HG03196 (cell line): ENCODE data around the gene PET117.
"Not testable (repeated sequence)": the region's sequence is repeated elsewhere in the genome, so short reads cannot be mapped to it uniquely, and the experiment has no call there.

Experiments used
- ATAC-seq: cut with Tn5 transposase; IDR thresholded peaks from one replicate; pipeline ENCODE4 v1.9.1; 2021; ENCODE audit not compliant: unreplicated experiment

Gene PET117, protein sequence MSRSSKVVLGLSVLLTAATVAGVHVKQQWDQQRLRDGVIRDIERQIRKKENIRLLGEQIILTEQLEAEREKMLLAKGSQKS

DNA sequence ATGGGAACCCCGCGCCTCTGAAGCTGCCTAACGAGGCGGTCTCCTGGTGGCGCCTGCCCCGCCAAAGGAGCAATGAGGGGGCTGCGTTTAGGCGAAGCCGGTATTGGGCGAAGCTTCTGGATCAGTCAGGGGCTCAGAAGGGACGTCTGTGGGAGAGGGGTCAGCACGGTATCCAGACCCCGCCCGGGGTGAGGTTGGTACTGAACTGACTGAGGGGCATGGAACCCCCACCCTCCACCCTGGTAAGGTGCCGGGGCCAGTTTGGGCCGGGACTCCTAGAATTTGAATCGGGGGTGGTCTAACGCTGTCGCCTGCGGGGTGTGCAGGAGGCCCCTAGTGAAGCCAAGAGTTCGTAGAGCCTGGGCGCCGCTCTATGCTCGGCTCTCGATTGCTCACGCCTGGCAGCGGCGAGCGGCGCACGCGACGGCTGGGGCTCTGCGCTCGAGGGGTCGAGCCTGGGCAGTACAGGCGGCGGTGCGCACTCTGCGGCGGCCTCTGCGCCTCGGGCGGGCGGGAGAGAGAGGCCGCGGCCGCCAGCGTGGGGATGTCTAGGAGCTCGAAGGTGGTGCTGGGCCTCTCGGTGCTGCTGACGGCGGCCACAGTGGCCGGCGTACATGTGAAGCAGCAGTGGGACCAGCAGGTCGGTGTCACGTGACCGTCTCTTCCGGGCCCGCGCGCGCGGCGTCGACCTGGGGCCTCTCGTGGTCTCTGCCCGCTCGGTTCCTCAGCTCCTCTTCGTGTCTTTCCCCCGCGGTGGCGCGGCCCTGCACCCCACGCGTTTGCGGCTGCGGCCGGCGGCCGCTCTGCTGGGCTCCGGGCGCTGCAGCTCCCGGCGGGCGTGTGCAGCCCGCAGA lies at the start of gene PET117, which contains the start of gene KAT14:
TSS of gene PET117 (plus strand) at position 452 of the 854 bp plus-strand sequence. CDS start at position 545, 93 bp downstream.
TSS of gene KAT14 (plus strand) at position 452 of the 854 bp plus-strand sequence. CDS start 4,798 bp downstream, outside the sequence.
- peak; percentile 86 for ATAC-seq

DNA sequence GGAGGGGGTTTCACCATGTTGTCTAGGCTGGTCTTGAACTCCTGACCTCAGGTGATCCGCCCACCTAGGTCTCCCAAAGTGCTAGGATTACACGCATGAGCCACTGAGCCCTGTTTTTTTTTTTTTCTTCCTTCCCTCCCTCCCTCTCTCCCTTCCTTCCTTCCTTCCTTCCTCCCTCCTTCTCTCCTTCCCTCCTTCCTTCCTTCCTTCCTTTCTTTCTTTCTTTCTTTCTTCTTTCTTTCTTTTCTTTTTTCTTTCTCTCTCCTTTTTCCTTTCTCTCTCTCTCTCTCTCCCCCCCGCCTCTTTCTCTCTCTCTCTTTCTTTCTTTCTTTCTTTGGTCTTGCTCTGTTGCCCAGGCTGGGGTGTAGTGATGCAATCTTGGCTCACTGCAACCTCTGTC lies 49.4 kb upstream of the PET117 start:
- ATAC-seq, result not testable (repeated sequence)

DNA sequence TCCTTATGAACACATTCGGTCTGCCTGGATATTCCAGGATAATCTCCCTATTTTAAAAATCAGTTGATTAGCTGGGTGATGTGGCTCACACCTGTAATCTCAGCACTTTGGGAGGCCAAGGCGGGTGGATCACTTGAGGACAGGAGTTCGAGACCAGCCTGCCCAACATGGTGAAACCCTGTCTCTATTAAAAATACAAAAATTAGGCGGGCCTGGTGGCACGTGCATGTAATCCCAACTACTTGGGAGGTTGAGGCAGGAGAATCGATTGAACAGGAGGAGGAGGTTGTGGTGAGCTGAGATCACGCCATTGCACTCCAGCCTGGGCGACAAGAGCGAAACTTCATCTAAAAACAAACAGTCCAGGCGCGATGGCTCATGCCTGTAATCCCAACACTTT lies 48.8 kb upstream of the PET117 start:
- ATAC-seq, result not testable (repeated sequence)

DNA sequence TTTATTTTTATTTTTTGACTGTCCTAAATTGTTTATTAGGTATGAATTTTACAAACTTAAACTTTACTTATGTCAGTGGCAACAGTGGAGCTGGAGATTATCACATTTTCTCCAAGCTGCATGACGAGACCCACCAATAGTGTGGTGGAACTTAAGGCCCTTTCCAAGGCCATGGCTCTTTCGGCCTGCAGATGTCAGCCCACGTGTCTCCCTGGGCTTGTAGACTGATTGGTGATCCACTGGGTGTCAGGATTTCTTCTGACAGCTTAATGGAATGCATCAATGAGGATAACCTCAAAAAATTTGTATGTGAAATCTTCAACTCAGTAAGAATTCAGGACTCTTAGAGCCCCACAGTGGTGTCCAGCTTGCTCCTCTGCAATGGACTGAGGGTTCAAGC lies 47.6 kb upstream of the PET117 start:
- ATAC-seq, result no peak

DNA sequence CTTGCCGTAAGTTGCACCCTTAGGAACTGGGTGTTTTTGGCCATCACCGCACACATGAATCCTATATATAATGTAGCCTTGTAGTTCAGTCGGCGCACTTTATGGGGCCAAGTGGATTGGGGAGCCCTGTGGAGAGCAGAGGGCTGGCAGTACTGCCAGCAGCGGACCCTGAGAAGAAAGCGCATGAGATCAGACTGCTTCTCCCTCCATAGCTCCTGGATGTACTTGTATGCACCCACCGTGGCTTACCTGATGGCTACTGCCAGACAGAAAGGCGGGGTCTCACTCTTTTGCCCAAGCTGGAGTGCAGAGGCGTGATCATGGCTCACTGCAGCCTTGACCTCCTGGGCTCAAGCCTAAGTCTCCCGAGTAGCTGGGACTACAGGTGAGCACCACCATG lies 47.2 kb upstream of the PET117 start:
- ATAC-seq, result no peak

DNA sequence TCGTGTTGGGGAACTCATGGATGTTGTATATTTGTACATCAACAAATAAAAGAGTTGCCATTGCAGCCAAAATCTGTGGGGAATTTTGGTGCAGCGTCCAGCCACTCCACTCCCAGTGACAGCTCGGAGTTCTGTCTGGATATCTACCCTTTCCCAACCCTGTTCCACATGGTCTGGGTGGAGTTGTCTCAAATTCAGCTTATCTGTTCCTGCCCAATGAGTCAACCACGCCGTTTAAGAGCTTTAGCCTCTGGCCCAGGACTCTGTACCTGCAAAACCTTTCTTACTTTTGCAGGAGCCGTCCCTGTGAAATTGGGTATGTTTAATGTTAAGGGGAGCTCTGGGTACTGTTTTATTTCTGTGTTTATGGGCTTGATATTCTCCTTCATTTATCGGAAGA lies 46.0 kb upstream of the PET117 start:
- no peak for ATAC-seq

DNA sequence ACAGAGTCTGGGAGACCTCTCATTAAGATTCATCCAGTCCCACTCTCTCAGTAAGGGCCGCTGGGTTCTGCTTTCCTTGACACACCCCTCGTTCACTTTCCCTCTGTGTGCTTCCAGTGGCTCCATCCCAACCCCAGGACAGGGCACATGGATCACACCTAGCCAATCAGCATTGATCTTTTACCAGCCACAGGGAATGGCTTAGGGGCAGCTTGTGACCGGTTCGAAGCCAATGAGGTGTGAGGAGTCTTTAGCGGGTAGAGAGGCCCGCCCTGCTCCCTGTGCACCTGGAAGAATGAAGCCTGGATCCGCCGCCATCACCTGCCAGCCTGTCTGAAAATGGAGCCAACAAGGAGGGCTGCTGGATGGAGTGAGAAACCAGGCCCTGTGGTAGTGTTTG lies 44.8 kb upstream of the PET117 start:
- no peak for ATAC-seq

DNA sequence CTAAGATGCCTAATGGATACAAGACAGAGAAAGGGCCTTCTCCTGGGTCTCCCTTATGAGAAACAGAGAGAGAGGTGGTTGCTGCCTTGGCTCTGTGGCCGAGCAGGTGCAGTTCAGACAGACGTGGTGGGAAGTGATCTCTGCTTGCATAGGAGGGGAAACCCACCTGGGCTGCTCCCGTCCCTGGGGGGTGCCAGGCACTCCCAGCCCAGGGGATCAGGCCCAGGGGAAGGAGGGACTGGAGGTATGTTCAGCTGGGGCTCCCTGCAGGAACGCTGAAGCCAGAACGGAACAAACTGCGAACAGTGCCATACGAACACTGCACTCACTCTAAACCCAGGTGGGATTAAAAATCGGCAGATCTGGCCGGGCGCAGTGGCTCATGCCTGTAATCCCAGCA lies 44.3 kb upstream of the PET117 start:
- no peak for ATAC-seq

DNA sequence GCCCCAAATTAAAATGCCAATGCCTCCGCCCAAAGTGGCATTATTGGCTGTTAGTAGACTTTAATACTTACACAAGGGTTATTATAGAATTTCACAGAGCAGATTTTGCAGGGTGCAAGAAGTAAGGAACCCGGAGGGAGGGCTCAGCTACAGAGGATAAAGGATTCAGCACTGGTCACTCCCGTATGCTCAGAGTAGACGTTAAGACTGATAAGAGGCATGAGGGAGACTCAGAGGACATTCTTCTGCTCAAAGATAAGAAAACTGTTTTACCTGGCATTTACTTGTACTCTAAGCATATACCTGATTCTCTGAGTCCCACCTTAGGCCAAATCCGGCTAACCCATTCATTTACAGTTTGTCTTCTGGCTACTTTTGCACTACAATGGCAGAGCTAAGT lies 43.5 kb upstream of the PET117 start:
- ATAC-seq, result no peak

DNA sequence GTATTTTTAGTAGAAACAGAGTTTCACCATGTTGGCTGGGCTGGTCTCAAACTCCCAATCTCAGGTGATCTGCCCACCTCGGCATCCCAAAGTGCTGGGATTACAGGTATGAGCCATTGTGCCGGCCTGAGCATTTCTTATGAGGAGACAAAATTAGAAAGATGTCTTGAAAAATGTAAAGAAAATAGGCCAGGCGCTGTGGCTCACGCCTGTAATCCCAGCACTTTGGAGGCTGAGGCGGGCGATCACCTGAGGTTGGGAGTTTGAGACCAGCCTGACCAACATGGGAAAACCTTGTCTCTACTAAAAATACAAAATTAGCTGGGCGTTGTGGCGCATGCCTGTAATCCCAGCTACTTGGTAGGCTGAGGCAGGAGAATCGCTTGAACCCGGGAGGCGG lies 37.1 kb upstream of the PET117 start:
- not testable (repeated sequence) for ATAC-seq

DNA sequence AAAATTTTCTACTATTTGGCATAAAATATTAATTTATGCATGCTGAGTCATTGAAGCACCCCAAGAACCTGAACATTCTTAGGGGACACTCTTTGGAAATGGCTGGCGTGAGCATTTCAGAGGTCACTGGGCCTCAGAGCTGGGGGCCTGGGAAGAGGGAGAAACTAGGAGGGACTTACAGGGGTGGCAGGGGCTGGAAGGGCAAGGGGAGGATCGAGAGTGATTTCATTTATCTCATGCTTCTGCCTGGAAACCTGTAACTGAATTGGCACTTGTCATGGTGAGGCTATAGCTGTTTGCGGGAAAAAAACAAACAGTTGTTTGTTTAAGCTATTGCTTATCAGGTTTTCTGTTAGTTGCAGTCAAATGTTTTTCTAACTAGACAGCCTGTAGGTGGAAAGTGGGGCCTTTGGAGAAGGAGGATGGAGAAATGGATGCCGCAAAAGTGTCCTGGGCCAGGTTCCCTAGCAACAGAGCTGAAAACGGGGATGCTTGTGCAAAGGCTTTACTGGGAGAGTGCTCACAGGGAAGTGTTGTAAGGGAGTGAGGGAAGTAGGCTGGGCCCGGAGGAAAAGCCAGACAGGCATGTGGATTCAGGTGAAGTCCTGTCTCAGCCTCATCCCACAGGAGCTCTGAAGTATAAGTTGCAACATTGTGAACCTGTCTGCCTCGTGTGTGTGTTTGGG lies 36.4 kb upstream of the PET117 start:
- no peak for ATAC-seq

DNA sequence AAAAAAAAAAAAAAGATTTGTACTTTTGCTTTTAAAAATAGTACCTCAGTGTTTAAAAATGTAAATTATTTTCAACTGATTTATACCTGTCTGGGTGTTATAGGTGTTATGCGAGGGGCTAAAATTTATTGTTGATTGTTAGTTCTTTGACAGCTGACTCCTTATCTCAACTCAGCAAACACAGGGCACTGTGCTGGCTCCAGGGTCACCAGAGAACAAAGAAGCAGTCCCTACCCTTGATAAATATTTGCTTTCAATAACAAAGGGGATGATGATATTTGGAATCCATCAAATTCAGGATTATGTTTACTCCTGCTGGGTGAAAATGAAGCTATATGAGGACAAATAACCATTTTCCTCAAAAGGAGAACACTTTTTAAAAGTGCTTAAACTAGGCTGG lies 34.2 kb upstream of the PET117 start:
- no peak for ATAC-seq

DNA sequence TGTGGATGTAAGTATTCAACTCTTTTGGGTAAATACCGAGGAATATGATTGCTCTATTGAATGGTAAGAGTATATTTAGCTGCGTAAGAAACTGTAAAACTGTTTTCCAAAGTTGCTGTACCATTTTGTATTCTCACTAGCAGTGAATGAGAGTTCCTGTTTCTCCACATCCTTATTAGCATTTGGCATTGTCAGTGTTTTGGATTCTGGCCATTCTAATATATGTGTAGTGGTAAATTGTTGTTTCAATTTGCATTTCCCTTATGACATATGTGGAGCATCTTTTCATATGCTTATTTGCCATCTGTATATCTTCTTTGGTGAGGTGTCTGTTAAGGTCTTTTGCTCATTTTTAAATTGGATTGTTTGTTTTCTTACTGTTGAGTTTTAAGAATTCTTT lies 29.3 kb upstream of the PET117 start:
- no peak for ATAC-seq

DNA sequence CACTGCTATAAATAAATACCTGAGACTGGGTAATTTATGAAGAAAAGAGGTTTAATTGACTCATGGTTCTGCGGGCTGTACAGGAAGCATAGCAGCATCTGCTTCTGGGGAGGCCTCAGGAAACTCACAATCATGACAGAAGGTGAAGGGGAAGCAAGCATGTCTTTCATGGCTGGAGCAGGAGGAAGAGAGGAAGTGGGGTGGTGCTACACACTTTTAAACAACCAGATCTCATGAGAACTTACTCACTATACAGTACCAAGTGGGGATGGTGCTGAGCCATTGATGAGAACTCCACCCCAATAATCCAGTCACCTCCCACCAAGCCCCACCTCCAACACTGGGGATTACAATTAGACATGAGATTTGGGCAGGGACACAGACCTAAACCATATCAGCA lies 9.1 kb upstream of the PET117 start:
- ATAC-seq, result not testable (repeated sequence)

DNA sequence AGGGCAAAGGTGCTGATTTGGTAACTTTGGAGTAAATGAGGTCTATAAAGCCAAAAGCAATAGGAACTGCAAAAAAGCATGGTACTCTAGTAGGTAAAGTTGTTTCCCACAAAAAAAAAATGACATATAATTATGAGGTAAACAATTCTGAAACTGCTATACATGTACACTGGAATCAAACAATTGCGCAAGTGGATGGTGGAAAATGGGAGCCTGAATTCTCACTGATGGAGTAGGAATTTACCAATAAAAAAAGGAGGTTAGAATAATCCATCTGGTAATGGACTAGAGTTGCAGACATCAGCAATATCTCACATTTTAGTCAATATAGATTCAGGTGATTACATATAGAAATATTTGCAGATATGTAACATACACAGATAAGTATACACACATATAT lies 5.0 kb upstream of the PET117 start:
- no peak for ATAC-seq

DNA sequence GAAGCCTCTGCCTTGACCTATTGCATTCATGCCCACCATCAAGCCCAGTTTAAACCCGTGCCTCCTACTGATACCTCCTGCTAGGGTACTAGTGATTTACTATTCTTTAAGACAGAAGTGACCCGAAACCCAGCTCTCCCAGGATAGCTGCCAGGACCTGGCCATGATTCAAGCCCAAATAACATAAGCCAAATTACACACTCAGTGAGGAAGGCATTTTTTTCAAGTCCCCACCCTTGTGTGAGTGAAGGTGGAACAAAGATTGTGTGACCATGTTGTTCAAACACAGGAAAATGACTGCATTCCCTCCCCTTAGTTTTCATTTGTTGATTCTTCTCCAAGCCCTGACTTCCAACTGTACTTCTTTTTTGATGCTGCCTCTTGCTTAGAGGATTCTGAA lies 3.7 kb upstream of the PET117 start:
- ATAC-seq, result no peak

DNA sequence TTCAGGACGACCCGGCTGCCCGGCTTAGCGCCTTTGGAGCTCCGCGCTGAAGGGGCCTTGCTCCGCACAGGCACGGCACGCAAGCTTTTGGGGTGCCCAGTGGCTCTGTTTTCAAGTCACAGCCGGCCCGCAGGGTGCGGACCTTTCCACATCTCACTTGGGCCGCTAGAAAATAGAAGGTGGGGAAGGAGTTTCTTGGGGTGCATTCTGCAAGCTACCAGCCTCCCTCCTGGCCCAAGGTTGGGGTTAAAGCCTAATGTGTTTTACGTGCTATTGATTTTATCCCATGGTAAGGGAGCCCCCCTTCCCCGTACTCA lies 561 bp downstream of the PET117 start:
- no peak for ATAC-seq

DNA sequence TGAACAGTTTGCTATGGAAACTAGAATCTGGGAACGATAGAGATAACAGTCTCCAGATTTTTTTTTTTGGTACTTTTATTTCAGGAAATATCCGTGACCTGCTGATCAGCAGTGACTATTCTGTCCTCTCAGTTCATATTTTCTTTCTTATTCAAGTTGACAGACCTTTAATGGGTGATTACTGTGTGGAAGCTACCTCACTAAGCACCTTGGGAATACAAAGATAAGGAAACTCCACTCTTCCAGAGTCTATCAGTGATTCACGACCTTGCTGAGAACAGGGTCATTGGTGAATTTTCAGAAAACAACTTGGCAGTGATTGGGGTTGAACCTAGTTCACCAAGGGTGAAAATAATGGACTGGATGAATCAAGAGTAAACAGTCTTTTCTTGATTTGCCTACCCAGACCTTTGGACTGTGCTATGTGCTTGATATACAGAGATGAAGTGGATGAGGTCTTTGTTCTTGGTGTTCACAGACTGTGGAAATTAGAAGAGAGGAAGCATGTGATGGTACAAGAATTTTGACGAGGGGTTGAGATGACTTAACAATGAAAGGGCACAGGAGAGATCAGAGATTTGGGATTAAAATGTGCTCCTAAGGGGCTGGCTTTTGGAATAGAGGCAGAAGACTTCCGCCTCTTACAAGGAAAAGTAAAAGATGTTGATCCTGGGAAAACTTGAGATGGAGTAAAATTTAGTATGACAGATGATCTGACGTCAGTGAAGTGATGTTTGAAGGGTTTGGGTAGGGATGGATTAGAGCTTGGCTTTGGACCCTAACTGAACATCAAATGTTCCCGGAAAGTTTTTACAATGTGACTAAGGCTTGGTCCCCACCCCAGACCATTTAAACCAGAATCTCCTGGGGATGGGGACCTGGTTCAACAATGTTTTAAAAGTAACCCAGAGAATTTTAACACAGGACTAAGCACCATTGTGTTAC lies 1.2 kb downstream of the PET117 start:
- no peak for ATAC-seq

DNA sequence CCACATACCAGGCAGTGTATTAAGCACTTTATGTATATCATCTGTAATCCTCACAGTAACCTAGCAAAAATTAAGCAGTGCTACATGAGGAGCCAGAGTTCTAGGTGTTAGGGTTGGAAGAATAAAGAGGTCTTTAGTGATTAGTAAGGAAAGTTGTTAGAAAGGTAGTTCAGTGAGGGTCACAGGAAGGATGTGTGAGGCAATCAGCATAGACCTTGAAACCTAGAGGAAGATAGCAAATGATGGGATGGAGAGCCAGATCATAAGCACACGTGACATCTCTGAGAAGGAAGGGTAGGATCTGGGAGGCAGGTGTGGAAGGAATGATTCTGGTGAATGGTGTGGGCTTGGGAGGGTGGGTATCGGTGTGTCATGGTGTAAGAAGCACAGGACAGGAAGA lies 2.2 kb downstream of the PET117 start:
- no peak for ATAC-seq

DNA sequence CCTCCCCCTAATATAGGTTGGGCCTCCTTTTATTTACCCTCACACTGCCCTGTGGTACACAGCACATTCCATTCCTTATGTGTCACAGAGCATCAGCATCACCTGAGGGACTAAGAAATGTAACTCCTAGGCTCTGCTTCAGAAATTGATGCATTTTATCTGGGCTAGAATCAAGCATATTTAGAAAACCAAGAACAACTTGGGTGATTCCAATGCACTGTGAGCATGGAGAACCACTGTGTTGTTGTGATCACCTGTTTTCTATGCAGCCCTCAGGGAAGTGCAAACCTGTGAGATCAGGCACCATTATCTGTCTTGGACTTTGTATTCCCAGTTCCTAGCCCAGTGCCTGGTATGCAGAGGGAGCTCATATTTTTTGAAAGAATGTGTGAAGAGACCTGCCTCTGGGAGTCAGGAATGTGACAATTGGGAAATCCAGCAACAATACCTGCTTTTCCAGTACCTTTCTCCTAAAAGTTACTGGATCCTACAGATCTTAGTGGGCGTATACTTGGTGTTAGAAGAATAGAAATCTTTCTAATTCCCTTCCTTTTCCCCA lies 7.0 kb downstream of the PET117 start:
- no peak for ATAC-seq

DNA sequence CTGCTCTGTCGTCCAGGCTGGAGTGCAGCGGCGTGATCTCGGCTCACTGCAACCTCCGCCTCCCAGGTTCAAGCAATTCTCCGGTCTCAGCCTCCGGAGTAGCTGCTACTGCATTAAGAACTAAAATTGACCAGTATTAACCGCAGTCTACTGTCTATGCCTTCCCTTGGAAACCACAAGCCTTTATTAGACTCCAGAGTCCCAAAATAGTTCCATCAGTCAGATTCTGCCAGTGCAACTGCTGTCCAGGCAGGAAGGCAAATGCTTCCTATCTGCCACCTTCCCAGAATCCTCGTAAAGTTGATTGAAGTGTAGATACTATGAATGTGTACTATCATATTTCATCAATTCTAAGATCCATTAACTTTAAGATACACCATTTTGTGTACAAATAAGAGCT lies 16.7 kb downstream of the PET117 start:
- no peak for ATAC-seq
